AG04450 (cell line): ENCODE measurements around the gene IFNA5. TPM values are rescaled to one million over a fixed set of nuclear protein-coding genes. Genes with fewer than 3 reads are reported as not detected.

Experiments
- CTCF ChIA-PET: fragments of 300-600, 350-600 bp; formaldehyde crosslinking; extraction: SDS; loops from one replicate; lab custom pipeline; 2022; ENCODE audit warnings: antibody characterized with exemption, inconsistent platforms; lab: Charles Lee
- POLR2A ChIA-PET: fragments of 350-600 bp; formaldehyde crosslinking; extraction: SDS; loops from one replicate; lab custom pipeline; 2021; ENCODE audit warnings: antibody characterized with exemption, inconsistent platforms; lab: Yijun Ruan, JAX
- DNase-seq: peaks from one replicate; pipeline ENCODE4 v3.0.0-alpha.2; 2011; ENCODE audit warnings: low read depth, low spot score
- H3K27ac ChIP-seq: one replicate; pipeline ENCODE4 v1.5.1; 2012; ENCODE audit warnings: low read depth, low read length, control low read depth
- H3K27me3 ChIP-seq: one replicate; pipeline ENCODE4 v1.6.0; 2012; ENCODE audit warnings: low read length; ENCODE audit not compliant: control insufficient read depth, insufficient read depth
- H3K4me3 ChIP-seq: 2 replicates; pipeline ENCODE4 v1.5.1; 2011; ENCODE audit warnings: mild to moderate bottlenecking, low read depth, low read length, control low read depth
- H3K9me3 ChIP-seq: 2 replicates; pipeline ENCODE4 v1.5.1; 2012; ENCODE audit warnings: low read length; ENCODE audit not compliant: control insufficient read depth, insufficient read depth
- polyA plus RNA-seq: library from polyadenylated mRNA; depleted of rRNA; stranded (reverse); fragments of >200 nt; gene quantifications from 2 replicates; pipeline ENCODE4 v1.2.3, GENCODE V29; 2011; rRNA removed
- TF ChIP-seq, protein P1 (sequence below): IDR thresholded peaks from 2 replicates; pipeline ENCODE4 v1.5.1; 2011; ENCODE audit warnings: low read depth, low read length, control low read depth, inconsistent platforms

The IFNA5 gene
- polyA plus RNA-seq, 1 experiment = not detected

DNA sequence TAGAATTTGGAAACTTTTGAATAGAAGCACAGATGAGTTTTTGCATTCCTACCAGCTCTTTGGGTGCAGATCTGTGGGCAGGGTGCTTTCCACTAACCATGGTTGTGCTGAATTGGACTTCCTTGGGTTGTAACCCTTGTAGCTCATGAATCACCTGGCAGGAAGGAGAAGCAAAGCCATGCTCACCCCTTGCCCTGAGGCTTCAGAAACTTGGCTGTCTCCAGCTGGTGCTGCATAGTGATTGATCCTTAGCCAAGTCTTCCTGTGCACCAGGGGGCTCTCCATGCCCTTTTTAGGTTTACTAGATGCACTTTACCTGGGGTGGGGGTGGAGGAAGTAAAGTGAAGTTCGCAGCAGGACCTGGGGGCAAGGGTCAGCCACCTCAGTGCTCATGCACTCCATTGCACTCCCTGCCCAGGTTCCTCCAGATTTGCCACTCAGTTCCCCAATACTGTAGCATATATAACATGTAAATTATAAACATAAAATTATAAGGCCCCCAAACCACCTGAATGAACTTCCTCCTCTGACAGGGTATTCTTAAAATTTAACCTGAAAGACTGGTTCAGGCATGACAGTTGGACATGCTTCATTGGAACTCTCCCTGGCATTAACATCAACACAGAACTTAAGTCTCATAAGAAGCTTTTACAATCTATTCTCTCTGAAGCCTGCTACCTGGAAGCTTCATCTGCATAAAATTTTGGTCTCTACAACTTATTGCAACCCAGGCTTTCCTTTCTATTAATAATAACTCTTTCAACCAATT is 39.5 kb downstream of the IFNA5 start:
- peaks cover 2% of the 10 kb centered on the region for H3K27me3 ChIP-seq
- no peak for DNase-seq
- no peak overlapping the region for H3K27ac ChIP-seq
- POLR2A ChIA-PET = no interaction called here
- CTCF ChIA-PET = no interaction called here
- TF ChIP-seq, protein P1, sequence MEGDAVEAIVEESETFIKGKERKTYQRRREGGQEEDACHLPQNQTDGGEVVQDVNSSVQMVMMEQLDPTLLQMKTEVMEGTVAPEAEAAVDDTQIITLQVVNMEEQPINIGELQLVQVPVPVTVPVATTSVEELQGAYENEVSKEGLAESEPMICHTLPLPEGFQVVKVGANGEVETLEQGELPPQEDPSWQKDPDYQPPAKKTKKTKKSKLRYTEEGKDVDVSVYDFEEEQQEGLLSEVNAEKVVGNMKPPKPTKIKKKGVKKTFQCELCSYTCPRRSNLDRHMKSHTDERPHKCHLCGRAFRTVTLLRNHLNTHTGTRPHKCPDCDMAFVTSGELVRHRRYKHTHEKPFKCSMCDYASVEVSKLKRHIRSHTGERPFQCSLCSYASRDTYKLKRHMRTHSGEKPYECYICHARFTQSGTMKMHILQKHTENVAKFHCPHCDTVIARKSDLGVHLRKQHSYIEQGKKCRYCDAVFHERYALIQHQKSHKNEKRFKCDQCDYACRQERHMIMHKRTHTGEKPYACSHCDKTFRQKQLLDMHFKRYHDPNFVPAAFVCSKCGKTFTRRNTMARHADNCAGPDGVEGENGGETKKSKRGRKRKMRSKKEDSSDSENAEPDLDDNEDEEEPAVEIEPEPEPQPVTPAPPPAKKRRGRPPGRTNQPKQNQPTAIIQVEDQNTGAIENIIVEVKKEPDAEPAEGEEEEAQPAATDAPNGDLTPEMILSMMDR = no peak
- no peaks in the 10 kb centered on the region for H3K9me3 ChIP-seq
- no peak overlapping the region for H3K4me3 ChIP-seq

DNA sequence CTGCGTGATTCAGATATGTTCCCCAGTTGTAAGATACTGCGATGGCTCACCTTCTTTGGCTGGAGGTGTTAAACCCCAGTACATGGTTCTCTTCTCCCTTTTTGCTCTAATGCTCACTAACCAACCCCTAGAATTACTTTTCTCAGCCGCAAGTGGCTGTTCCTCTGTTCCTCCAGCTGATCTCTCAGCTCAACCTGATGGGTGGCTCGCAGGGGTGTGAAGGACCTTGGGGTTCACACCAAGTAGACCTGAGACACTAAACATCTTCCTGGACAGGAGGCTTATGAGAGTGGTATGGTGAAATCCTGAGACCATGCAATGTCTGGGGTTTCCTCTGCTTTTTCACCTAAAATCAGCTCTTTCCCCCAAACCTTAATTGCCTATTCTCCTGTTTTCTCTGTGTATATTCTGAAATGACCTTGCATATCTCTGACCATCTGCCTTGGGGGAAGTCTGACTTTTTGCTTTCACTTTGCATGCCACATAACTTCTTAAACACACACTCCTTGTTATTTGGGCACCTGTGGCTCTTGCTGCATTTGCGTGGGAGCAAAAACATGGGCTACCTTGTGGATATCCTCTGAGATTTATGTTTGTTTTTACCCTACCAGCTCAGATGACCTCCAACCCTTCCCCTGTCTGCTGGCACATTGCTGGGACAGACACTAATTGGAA is 49.4 kb downstream of the IFNA5 start:
- H3K27ac ChIP-seq = no peak overlapping the region
- CTCF ChIA-PET = no interaction called here
- no peak overlapping the region for H3K4me3 ChIP-seq
- TF ChIP-seq, protein P1 = no peak
- DNase-seq = no peak
- POLR2A ChIA-PET = no interaction called here
- H3K9me3 ChIP-seq = no peaks in the 10 kb centered on the region
- peaks cover 17% of the 10 kb centered on the region for H3K27me3 ChIP-seq

Other genes with a start within 250 kb of the IFNA5 start
- gene IFNB1, start 227.4 kb downstream of the IFNA5 start, polyA plus RNA-seq = not detected in 2 replicates
- gene IFNW1, start 163.5 kb downstream of the IFNA5 start, polyA plus RNA-seq = not detected in 2 replicates
- gene IFNA21, start 138.7 kb downstream of the IFNA5 start, polyA plus RNA-seq = not detected in 2 replicates
- gene IFNA4, start 117.7 kb downstream of the IFNA5 start, polyA plus RNA-seq = not detected in 2 replicates
- gene IFNA7, start 103.1 kb downstream of the IFNA5 start, polyA plus RNA-seq = not detected in 2 replicates
- gene IFNA10, start 98.2 kb downstream of the IFNA5 start, polyA plus RNA-seq = not detected in 2 replicates
- gene IFNA16, start 88.0 kb downstream of the IFNA5 start, polyA plus RNA-seq = not detected in 2 replicates
- gene IFNA17, start 77.1 kb downstream of the IFNA5 start, polyA plus RNA-seq = not detected in 2 replicates
- not detected in 2 replicates for gene IFNA14, start 65.3 kb downstream of the IFNA5 start, polyA plus RNA-seq
- 32.4 and 42.2 TPM in 2 replicates for gene KLHL9, start 30.1 kb upstream of the IFNA5 start, polyA plus RNA-seq
- gene IFNA6, start 45.6 kb upstream of the IFNA5 start, polyA plus RNA-seq = not detected in 2 replicates
- not detected in 2 replicates for gene IFNA13, start 62.7 kb upstream of the IFNA5 start, polyA plus RNA-seq
- gene IFNA2, start 80.1 kb upstream of the IFNA5 start, polyA plus RNA-seq = not detected in 2 replicates
- gene IFNA8, start 103.8 kb upstream of the IFNA5 start, polyA plus RNA-seq = not detected in 2 replicates
- gene IFNA1, start 135.1 kb upstream of the IFNA5 start, polyA plus RNA-seq = not detected in 2 replicates
- gene IFNE, start 177.0 kb upstream of the IFNA5 start, polyA plus RNA-seq = 0.52 and 0.67 TPM in 2 replicates